GM19035 (cell line): Measurements from ENCODE around the gene FCHO2.
"Not testable (repeated sequence)": the region's sequence is repeated elsewhere in the genome, so short reads cannot be mapped to it uniquely, and the experiment has no call there.

ENCODE experiments used
- ATAC-seq: cut with Tn5 transposase; IDR thresholded peaks from one replicate; pipeline ENCODE4 v1.9.1; 2021; ENCODE audit not compliant: unreplicated experiment

FCHO2 gene, protein sequence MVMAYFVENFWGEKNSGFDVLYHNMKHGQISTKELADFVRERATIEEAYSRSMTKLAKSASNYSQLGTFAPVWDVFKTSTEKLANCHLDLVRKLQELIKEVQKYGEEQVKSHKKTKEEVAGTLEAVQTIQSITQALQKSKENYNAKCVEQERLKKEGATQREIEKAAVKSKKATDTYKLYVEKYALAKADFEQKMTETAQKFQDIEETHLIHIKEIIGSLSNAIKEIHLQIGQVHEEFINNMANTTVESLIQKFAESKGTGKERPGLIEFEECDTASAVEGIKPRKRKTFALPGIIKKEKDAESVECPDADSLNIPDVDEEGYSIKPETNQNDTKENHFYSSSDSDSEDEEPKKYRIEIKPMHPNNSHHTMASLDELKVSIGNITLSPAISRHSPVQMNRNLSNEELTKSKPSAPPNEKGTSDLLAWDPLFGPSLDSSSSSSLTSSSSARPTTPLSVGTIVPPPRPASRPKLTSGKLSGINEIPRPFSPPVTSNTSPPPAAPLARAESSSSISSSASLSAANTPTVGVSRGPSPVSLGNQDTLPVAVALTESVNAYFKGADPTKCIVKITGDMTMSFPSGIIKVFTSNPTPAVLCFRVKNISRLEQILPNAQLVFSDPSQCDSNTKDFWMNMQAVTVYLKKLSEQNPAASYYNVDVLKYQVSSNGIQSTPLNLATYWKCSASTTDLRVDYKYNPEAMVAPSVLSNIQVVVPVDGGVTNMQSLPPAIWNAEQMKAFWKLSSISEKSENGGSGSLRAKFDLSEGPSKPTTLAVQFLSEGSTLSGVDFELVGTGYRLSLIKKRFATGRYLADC

DNA sequence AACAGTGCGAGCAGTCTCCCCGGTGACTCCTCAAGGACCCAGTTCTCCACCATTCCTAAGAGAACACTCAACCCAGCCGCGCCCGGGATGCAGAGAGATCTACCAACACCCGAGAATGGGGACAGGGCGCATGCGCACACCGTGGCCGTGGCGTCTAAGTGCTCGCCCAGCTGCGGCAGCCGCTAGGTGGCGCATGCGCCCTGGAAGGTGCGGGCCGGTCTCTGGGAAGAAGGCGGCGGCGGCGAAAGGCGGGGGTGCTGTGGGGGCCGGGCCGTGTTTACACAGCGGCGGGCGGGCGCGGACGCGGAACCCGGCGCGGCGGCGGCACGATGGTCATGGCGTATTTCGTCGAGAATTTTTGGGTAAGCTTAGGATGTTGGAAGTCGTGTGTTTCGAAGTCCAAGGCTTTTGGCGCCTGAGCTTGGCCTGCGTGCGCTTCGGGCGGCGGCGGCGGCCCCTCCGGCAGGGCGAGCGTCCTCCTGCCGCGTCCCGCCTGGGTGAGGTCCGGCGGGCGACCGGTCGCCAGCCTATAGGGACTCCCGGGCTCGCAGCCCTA is at the start of gene FCHO2:
TSS of gene FCHO2 (plus strand) at position 274 of the 556 bp plus-strand sequence. CDS start at position 330, 56 bp downstream.
- ATAC-seq: peak; percentile 93

DNA sequence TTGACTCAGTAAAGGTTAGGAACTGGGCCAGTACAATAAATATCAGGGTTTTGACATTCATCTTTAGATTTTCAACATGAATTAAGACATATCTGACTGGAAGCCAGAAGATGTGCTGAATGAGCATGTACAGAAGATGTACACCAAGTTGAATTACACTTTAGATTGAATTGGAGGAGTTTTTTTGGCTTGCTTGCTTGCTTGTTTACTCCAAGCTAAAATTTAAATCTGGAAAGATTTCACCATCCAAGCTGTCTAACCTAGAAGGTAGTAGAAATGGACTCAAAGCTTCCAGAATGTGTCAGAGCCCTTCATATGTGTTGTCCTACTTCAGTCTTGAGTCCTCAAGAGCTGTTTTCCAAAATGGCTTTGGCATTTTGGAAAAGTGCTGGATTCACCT is 49.0 kb upstream of the FCHO2 start:
- ATAC-seq: no peak

DNA sequence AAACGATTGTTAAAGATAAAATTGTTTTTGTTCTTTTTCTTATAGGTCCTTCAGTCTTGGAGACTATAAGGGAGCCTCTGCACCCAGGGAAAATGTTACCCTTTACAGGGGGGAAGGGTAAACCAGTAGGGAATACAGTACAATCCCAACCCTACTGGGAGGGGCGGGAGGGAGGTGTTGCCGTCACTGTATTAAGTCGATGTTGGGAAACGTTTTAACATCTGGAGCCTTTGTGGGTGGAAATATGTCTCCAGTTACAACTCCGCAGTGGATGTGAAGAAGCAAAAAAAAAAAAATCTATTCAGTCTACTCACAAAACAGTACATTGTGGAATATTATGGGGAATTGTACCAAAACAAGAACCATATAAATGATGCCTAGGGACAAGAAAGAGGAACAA is 47.2 kb upstream of the FCHO2 start:
- no peak for ATAC-seq

DNA sequence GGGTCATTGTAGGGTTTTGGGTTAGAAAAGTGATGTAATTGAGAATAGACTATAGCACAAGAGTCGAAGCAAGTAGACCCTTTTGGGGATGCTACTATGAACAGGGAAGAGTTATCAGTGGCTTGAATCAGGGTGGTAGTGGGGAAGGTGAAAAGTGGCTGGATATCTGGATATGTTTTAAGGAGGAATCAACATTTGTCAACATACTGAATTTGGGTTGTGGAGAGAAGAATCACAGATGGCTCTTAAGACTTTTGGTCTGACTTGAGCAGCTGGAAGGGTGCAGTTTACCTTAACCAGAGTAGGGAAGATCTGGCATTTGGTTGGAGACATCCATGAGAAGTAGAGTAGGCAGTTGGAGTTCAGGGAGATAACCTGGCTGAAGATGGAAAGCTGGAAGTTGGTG is 38.5 kb upstream of the FCHO2 start:
- ATAC-seq: no peak

DNA sequence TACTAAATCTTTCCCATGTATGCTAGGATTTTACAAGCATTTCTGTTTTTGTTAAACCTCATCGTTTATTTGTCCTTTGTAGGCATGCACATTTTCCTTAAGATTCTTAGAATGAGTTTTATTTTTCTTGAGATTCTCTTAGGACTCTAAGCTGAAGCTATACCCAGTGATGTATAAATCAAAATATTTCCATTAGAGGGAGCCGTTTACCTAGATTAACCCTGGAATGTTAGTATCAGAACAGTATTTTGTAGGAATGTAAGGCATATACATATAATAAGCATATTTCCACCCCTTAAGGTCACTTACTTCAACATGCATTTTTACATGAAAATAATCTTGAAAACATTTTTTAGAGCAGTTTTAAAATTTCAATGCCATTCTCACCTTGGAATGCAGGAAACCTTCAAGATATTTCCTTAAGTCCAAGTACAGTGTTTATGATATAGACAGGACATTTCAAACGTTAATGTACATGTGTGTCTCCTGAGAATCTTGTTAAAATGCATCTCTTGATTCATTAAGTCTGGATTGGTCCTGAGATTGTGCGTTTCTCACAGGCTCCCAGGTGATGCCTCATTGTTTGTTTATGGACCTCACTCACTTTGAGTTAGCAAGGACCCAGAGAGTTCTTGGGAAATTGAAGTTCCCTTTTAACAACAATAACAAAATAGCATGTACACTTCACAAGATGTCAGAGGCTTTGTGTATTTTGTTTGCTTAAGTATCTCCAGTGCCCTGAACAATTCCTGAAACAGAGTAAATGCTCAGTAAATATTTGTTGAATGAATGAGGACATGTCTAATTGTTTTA is 34.9 kb upstream of the FCHO2 start:
- no peak for ATAC-seq

DNA sequence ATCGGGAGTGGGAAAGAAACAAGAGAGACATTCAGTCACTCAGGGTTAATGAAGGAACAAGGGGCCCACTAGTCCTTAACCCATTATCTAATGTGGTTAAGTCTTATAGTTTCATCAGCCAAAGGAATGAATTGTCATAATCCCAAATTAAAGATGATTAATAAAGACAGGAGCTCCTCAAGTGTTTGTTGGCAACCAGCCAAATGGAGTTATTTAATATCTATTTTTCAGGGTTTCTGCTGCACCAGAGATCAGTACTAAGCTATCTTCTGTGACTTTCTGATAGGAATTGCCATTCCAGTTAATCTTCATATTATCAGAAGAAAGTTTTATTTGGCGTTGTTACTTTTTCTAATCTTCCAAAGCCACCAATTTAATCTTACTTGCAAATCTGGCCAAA is 34.0 kb upstream of the FCHO2 start:
- no peak for ATAC-seq

DNA sequence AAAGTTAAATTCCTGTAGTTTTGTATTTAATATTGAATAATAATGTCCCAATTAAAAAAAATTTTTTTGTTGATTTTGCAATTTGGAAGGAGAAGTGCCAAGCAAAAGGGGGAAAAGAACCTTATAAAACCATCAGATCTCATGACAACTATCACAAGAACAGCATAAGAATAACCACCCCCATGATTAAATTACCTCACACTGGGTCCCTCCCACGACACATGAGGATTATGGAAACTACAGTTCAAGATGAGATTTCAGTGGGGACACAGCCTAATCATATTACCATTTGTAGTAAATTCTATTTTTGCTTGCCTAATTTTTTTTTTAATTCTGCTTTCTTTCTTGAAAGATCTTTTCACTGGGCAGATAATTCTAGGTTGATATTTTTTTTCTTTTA is 33.4 kb upstream of the FCHO2 start:
- no peak for ATAC-seq

DNA sequence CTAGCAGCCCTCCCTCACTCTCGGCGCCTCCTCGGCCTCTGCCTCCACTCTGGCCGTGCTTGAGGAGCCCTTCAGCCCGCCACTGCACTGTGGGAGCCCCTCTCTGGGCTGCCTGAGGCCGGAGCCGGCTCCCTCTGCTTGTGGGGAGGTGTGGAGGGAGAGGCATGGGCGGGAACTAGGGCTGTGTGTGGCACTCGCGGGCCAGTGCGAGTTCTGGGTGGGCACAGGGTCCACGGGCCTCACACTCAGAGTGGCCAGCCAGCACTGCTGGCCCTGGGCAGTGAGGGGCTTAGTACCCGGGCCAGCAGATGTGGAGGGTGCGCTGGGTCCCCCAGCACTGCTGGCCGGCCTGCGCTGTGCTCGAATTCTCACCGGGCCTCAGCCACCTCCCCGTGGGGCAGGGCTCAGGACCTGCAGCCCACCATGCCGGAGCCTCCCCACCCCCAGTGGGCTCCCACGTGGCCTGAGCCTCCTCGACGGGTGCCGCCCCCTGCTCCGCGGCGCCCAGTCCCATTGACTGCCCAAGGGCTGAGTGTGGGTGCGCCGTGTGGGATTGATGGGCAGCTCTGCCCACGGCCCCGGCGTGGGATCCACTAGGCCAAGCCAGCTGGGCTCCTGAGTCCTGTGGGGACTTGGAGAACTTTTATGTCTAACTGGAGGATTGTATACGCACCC is 30.4 kb upstream of the FCHO2 start:
- no peak for ATAC-seq

DNA sequence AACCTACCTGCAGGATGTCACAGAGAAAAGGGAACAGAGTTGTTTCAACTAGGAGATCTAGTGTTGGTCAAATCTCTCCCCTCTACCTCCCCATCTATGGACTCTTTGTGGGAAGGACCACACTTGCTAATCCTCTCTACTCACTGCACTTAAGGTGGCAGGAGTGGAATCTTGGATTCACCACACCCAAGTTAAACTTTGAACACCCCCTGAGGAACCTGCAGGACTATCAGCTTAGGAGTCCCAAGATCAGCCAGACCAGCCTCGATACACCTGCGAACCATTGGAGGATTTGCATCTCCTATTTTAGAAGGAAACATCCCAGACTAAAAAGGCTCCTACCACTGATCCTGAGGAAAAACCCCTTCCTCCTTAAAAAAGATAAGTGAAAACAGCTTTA is 23.2 kb upstream of the FCHO2 start:
- ATAC-seq: not testable (repeated sequence)

DNA sequence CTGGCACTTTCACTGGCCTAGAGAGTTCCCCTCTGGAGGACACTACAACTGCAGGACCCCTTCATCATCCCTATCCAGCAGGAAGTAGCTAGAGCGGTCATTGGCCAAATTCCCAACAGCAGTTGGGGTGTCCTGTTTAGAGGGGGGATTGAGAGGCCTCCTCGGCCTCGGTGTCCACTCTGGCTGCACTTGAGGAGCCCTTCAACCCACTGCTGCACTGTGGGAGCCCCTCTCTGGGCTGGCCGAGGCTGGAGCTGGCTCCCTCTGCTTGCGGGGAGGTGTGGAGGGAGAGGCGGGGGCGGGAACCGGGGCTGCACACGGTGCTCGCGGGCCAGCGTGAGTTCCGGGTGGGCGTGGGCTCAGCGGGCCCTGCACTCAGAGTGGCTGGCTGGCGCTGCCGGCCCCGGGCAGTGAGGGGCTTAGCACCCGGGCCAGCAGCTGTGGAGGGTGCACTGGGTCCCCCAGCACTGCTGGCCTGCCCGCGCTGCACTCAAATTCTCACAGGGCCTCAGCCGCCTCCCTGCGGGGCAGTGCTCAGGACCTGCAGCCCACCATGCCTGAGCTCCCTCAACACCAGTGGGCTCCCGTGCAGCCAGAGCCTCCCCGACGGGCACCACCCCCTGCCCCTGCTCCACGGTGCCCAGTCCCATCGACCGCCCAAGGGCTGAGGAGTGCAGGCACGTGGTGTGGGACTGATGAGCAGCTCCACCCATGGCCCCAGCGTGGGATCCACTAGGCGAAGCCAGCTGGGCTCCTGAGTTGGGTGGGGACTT is 20.7 kb upstream of the FCHO2 start:
- ATAC-seq: not testable (repeated sequence)

DNA sequence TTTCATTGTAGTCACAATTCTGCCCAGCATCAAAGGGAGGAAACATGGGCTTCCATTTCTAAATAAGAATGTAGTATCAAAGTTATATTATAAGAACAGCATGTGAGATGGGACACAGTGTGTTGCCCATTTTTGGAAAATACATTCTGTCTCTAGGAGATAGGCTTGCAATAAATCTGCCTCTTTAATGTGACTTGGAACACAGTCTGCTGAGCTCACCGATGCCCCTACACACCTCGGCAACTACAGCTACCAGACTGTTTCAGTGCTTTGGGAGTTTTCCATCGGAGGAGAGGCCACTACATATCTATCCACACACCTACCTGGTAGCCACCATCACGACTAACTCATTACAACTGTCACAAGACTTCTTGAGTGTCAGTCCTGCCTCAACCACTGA is 18.9 kb upstream of the FCHO2 start:
- ATAC-seq: no peak

DNA sequence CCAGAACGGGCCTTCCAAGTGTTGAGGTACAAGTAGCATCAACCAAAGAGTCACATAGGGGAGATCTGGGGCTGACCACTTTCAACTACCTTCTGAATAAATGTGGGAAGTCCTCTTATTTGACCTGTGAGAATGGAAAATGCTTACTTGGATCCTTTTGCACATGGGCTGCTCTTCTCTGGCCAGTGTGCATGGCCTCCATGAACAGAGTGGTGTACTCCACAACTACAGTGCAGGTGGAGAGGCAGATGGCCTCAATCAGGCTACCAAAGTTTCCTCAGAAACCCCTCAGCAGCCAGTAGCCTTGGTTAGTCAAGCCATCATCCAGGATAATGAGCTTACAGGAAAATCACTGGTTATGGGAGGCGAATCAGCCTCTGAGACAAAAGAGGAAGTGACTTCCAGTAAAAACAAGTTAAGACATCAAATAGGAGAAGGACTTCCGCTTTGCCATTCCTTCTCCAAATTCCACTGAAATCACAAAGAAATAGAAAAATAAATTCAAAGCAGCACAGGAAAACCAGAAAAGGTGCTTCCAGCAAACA is 18.3 kb upstream of the FCHO2 start:
- no peak for ATAC-seq

DNA sequence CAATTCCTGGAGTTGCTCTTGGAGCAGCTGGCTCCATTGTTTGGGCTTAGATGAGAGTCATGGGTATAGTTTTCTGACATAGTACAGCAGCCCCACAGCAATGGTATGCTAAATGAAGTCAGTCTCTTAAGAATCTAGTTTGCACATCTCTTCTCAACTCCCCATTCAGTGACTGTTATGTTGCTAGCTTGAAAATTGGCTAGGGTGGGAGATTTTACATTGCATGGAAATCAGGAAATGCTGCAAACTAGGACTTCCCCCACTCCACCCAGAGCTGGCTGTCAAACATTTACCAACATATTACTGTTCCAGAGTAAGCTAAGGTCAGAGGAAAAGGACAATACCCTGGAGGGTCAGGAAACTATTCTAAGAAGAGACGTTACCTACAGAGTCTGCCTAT is 17.6 kb upstream of the FCHO2 start:
- ATAC-seq: no peak

DNA sequence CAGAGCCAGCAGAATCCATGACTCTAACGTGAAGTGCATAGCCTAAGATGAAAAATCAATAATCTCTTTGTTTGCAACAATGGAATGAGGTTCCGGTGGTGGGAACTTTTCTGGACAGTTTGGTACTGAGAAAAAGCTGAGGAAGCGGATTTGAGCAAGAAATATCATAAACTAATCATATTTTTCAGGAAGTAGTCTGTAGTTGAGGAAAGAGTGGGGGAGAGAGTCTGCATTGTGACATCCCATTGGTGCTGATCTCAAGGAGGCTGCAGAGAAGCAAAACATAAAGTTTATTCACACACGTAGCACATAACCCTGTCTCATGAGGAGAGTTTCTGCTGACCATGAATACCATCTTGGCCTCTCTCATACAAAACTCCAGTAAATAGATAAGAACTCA is 15.8 kb upstream of the FCHO2 start:
- no peak for ATAC-seq

DNA sequence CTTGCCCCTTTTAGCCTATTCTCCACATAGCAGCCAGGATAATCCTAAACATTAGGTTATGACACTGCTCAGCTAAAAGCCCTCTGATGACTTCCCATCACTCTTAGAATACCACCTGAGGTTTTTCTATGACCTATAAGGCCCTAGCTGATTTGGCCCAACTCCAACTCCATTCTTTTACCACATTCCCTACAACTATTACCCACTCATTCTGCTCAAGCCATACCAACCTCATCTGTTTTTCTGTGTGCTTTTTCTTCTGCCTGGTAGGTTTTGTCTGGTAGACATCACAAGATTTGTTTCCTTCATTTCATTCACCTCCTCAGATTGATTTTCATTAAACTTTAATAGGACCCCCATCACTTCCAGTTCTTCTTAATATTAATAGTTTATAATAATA is 12.5 kb upstream of the FCHO2 start:
- no peak for ATAC-seq

DNA sequence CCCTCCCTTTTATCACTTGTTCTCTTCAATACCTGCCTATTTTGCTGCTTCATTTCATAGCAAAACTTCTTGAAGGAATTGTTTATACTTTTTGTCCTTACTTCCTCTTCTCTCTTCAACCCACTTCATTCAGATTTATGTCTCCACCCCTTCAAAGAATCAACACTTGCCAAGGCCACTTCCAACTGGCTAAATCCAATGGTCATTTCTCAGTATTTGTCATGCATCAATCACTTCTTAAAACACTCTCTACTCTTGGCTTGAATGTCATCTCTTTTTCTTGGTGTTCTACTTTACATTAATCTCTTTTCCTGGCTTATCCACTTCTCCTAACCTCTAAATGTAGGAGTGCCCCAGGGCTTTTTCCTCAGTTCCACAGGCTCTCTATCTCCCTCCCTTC is 8.3 kb upstream of the FCHO2 start:
- ATAC-seq: no peak

DNA sequence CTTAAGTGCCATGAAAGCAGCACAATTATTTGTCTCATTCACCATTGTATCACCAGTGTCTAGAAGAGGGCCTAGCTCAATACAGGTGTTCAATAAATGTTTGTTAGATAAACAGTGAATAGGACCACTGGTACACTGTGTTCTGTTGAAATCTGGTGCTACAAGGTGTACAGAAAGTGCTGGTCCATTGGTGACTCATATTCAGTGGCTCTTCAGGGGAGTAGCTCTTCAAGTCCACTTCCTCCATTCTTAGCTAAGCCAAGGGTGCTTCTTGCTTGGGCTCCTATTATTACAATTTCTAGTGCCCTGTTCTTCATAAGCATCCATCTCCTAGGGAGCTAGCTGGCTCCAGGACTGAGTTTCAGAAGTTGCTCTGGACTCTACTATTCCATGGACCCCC is 6.4 kb upstream of the FCHO2 start:
- ATAC-seq: no peak

DNA sequence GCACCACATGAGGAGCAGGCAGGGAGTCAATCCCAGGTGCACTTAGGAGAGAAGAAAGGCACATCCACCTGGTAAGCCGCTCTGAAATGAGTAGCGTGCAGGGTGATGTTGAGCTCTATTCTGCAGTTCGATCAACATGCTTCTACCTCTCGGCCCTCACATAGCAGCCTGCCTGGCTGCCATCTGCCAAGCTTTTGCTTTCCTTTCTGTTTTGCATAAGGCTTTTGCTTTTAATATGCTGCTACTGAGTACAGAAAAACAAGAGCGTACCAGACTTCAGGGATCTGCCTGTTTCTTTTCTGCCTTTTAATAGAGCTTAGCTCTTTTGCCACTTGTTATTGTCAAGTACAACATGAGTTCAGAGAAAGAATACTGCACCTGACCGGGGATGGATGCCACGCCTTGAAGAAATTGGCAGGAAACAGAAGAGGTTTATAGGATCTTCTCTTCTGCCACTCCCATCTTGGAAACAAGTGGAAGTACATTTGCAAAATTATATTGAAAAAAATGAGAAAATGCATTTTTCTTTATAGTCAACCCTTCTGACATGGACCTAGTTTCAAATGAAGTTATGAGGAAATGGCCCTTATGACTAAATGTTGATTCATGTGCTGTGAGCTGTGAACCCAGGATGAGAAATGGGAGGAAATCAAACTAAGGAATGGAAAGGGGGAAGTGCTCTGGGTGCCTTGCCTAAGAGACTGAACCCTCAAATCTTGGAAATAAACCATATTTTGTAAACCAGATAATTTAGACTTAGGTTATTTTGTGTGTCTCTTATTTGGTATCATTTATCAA is 4.0 kb upstream of the FCHO2 start:
- ATAC-seq: no peak

DNA sequence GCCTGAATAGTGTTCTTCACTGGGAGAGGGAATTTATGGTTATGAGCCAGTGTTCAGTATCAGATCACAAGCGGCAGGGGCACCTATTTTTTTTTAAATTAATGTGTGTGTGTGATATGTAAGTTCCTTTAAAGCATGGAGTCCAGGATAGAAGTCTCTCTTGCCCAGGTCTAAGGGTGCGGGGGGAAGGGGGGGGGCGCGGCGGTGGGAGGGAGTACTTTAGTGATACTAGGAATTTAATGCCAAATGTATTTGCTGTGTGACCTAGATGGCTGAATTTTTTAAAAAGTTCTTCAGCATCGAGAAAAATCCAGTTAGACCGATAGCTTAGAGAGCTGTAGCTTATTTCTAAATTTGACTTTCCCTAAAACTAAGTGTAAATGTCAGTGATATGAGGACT is 1.5 kb upstream of the FCHO2 start:
- ATAC-seq: no peak
